ENCODE measurements around the gene CHSY3.

CHSY3 gene

GRCh38 chr5:130096483-130096882, 192.2 kb downstream of the CHSY3 start:
- no peak for DNase-seq (ENCODE audit: low read depth)

GRCh38 chr5:130099008-130099407, 194.7 kb downstream of the CHSY3 start:
- no peak for DNase-seq (ENCODE audit: low read depth)

- DNase-seq (ENCODE audit: low read depth), result no peak
These were observed 198.1 kb downstream of the CHSY3 start for GRCh38 chr5:130102375-130102774.

- DNase-seq (ENCODE audit: low read depth), result no peak
These were observed 198.7 kb downstream of the CHSY3 start for GRCh38 chr5:130102960-130103359.

- no peak for DNase-seq (ENCODE audit: low read depth)
These were observed 200.8 kb downstream of the CHSY3 start for GRCh38 chr5:130104895-130105688.

DNA sequence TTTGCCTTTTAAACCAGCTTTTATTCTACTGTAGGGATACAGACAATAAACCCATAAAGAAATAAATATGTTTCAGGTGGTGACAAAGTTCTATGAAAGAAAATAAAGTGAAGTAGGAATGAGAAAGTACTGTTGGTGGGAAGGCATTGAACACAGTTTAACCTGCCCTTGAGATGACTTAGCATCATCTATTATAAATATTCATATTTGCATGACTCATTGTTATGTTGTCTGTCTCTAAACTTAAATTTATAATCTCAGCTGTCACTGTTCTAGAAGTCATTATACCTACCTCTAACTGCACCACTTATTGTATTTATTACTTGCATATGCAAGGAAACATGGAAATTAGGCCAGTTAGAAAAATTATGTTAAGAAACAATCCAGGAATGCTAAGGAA, 202.2 kb downstream of the CHSY3 start:
- DNase-seq (ENCODE audit: low read depth), result no peak

GRCh38 chr5:130109152-130109551, 204.9 kb downstream of the CHSY3 start:
- no peak for DNase-seq (ENCODE audit: low read depth)

DNA sequence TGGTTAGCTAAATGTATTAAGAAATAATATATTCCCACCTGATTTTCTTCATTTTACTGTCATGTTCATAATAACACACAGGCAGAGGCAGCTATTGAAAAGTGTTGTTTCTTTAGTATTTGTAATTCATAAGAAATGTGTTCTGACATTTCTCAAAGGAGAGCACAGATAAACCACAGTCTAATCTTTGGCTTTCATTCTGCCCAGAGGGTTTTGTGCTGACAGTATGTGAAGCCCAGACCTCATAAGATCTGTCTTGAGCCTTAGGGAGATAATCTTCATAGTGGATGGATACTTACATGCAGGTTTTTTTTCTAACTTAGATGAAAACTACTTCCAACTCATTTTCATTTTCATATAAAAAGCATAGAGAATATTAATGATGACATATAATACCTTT, 206.1 kb downstream of the CHSY3 start:
- no peak for DNase-seq (ENCODE audit: low read depth)

GRCh38 chr5:130111746-130112145, 207.5 kb downstream of the CHSY3 start:
- DNase-seq (ENCODE audit: low read depth), result no peak

GRCh38 chr5:130112246-130112645, 208.0 kb downstream of the CHSY3 start:
- no peak for DNase-seq (ENCODE audit: low read depth)

- no peak for DNase-seq (ENCODE audit: low read depth)
These were observed 211.4 kb downstream of the CHSY3 start for GRCh38 chr5:130115686-130116085.

GRCh38 chr5:130116462-130116861, 212.2 kb downstream of the CHSY3 start:
- DNase-seq (ENCODE audit: low read depth), result no peak

GRCh38 chr5:130116972-130117371, 212.7 kb downstream of the CHSY3 start:
- no peak for DNase-seq (ENCODE audit: low read depth)

DNA sequence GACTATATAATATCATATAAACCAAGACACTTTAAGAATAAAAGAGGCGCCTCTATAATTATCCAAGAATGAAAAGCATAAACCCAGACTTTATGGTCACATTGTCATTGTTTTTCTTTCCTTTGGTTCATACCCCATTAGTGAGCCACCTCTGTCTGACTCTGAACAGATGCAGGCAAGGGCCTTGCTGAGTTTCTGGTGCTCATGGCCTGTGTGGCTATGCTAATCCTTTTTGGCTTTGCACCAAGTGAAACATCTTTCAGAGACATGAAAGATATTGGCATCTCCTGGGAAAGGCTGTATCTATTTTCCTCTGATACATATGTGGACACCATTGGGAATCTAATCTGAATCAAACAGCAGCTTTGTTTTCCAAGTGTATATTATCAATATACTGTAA, 222.5 kb downstream of the CHSY3 start:
- DNase-seq (ENCODE audit: low read depth), result no peak

GRCh38 chr5:130135506-130135905, 231.2 kb downstream of the CHSY3 start:
- no peak for DNase-seq (ENCODE audit: low read depth)

DNA sequence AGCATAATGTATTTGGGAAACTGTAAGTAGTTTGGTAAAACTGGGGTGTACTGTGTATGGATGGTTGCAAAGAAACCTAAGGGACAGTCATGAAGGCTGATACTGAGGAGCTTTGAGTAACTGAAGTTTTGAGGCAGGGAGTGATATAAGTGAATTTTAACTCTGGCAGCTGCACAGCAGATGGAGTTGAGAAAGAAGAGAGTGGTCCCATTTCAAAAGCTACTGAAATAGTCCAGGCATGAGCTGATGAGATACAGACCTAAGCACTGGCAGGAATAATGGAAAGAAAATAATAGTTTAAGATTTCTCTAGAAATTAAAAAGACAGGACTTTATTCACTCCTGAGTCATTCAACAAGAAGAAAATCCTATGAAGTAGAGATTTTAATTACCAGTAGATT, 232.0 kb downstream of the CHSY3 start:
- no peak for DNase-seq (ENCODE audit: low read depth)

- no peak for DNase-seq (ENCODE audit: low read depth)
These were observed 233.4 kb downstream of the CHSY3 start for GRCh38 chr5:130137681-130138080.

DNA sequence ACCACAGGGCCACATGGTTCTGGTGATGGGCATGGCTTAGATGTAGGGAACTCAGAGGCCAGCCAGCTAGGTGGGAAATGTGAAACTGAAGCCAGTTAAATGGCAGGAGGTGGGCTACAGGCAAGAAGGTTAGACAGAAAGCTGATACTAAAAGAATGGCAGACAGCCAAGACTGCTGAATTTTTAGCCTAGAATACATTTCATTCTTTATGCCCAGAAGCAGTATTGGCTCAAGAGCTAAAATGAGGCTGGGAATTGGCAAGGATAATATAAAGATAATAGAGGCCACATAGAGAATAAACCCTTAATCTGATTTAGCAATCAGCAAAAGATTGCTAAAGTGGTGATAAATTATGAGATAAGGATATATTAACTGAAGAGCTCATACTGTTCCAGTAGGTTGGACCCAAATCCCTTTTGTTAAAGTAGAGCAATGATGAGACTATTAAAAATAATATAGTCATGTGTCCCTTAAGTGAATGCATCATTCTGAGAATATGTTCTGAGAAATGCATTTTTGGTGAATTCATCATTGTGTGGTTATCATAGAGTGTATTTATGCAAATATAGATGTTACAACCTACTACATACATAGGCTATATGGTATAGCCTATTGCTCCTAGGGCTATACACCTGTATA, 234.3 kb downstream of the CHSY3 start:
- no peak for DNase-seq (ENCODE audit: low read depth)

GRCh38 chr5:130141659-130142320, 237.5 kb downstream of the CHSY3 start:
- DNase-seq (ENCODE audit: low read depth), result no peak

GRCh38 chr5:130151239-130151638, 247.0 kb downstream of the CHSY3 start:
- DNase-seq (ENCODE audit: low read depth), result no peak

- DNase-seq (ENCODE audit: low read depth), result no peak
These were observed 251.2 kb downstream of the CHSY3 start for GRCh38 chr5:130155345-130156011.

DNA sequence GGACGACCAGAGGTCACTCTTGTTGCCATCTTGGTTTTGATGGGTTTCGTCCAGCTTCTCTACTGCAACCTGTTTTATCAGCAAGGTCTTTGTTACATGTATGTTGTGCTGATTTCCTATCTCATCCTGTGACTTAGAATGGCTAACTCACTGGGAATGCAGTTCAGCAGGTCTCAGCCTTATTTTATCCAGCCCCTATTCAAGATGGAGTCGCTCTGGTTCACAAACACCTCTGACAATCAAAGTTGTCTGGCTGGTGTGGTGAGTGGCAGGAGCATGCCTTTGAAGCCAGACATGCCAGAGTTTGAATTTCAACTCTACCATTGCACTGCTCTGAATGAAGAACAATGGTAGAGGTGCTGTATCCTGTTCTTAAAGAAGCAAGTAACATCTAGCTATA, 253.8 kb downstream of the CHSY3 start:
- no peak for DNase-seq (ENCODE audit: low read depth)

DNA sequence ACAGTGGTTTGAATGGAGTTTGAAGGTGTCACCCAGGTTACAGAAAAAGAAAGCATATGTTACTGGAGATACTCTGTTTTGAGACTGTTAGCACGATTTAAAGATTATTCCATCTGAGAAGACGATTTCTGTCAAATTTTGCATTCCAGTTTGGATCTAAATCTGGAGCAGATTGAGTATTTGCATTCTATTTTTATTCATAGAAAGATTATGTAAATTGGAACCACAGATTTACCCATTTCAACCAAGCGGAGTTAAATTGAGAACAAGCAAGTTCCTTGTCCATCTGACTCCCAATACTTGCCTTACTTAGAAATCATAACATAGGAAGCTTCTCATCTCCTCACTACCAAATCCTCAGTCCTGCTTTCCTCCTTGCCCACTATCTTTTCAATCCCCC, 255.7 kb downstream of the CHSY3 start:
- DNase-seq (ENCODE audit: low read depth), result no peak
